Measurements from ENCODE around the gene MYO9A. TPM values are rescaled to one million over a fixed set of nuclear protein-coding genes. Genes with fewer than 3 reads are reported as not detected.

The MYO9A gene
- total RNA-seq, 1 donor from 2014 or later, result 39.2 TPM

DNA sequence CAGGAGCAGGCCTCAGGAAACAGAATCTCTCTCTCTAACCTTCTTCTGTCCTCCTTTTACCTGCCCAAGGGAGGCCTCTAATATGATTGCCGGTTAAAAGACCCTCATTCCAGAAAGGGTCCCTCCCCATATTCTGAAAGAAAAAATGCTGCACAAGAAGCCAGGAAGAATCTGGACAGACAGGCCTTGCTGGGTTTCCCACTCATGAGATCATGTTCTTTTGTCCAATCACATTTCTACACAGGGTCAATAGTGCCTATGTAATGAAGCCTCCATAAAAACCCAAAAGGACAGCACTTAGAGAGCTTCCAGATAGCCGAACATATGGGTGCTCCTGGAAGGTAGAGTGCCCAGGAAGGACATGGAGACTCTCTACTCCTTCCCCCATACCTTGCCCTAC is 146.0 kb downstream of the MYO9A start:
- no peaks in the 10 kb centered on the region for H3K27me3 Mint-ChIP-seq (ENCODE audit: unreplicated experiment)
- no peak for DNase-seq (ENCODE audit: low spot score)
- H3K4me3 Mint-ChIP-seq (ENCODE audit: unreplicated experiment), result no peak overlapping the region
- no peak overlapping the region for H3K27ac Mint-ChIP-seq (ENCODE audit: unreplicated experiment)
- no peaks in the 10 kb centered on the region for H3K4me1 Mint-ChIP-seq (ENCODE audit: unreplicated experiment)
- H3K9me3 Mint-ChIP-seq (ENCODE audit: unreplicated experiment), result no peaks in the 10 kb centered on the region
- TF ChIP-seq, protein P1, sequence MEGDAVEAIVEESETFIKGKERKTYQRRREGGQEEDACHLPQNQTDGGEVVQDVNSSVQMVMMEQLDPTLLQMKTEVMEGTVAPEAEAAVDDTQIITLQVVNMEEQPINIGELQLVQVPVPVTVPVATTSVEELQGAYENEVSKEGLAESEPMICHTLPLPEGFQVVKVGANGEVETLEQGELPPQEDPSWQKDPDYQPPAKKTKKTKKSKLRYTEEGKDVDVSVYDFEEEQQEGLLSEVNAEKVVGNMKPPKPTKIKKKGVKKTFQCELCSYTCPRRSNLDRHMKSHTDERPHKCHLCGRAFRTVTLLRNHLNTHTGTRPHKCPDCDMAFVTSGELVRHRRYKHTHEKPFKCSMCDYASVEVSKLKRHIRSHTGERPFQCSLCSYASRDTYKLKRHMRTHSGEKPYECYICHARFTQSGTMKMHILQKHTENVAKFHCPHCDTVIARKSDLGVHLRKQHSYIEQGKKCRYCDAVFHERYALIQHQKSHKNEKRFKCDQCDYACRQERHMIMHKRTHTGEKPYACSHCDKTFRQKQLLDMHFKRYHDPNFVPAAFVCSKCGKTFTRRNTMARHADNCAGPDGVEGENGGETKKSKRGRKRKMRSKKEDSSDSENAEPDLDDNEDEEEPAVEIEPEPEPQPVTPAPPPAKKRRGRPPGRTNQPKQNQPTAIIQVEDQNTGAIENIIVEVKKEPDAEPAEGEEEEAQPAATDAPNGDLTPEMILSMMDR (IDR thresholded peaks at IDR 0.05; ENCODE audit: unreplicated experiment), result no peak
- no peaks in the 10 kb centered on the region for H3K36me3 Mint-ChIP-seq (ENCODE audit: low read depth, unreplicated experiment)

DNA sequence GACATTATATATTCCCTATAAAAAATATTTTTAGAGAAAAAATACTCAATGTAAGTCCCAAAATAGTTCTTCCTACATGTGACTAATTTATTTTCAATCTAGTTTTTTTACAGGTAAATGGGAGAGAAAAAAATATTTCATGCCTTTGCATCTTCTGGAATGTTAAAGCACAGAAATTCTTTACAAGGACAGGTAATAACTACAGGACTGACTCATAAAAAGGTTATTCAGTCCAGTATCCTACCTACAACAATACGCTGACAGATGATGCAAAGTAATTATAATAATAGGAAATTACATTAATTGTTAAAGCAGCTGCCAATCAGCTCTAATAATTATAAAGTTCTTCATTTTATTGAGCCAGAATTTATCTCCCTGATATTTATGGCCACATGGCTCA is 147.5 kb downstream of the MYO9A start:
- no peak for DNase-seq (ENCODE audit: low spot score)
- H3K36me3 Mint-ChIP-seq (ENCODE audit: low read depth, unreplicated experiment), result no peaks in the 10 kb centered on the region
- no peak overlapping the region for H3K27ac Mint-ChIP-seq (ENCODE audit: unreplicated experiment)
- H3K9me3 Mint-ChIP-seq (ENCODE audit: unreplicated experiment), result no peaks in the 10 kb centered on the region
- no peaks in the 10 kb centered on the region for H3K4me1 Mint-ChIP-seq (ENCODE audit: unreplicated experiment)
- no peaks in the 10 kb centered on the region for H3K27me3 Mint-ChIP-seq (ENCODE audit: unreplicated experiment)
- TF ChIP-seq, protein P1 (IDR thresholded peaks at IDR 0.05; ENCODE audit: unreplicated experiment), result no peak
- no peak overlapping the region for H3K4me3 Mint-ChIP-seq (ENCODE audit: unreplicated experiment)

DNA sequence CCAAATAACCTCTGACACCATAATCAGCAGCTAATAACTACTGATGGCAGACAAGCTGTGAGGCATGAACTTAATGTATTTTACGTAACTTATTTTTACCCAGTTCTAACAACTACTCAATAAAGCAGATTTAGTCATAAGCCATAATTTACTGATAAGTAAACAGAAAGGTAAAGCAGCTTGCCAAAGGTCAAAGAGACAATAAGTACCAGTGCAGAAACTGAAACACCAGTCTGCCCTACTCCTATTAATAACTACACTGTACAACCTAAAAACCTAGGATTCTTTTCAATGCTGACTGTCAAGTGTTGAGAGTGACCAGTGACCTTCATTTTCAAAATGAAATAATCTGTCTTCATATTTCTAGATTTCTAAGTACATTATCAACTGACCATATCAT is 155.4 kb downstream of the MYO9A start:
- TF ChIP-seq, protein P1 (IDR thresholded peaks at IDR 0.05; ENCODE audit: unreplicated experiment), result no peak
- Mint-ChIP-seq H3K9me3 (ENCODE audit: unreplicated experiment) (no peaks in the 10 kb centered on the region), H3K27ac (ENCODE audit: unreplicated experiment) (no peak overlapping the region), H3K36me3 (ENCODE audit: low read depth, unreplicated experiment) (no peaks in the 10 kb centered on the region), H3K27me3 (ENCODE audit: unreplicated experiment) (peaks cover 2% of the 10 kb centered on the region), H3K4me1 (ENCODE audit: unreplicated experiment) (peaks cover 3% of the 10 kb centered on the region), H3K4me3 (ENCODE audit: unreplicated experiment) (no peak overlapping the region)
- no peak for DNase-seq (ENCODE audit: low spot score)

DNA sequence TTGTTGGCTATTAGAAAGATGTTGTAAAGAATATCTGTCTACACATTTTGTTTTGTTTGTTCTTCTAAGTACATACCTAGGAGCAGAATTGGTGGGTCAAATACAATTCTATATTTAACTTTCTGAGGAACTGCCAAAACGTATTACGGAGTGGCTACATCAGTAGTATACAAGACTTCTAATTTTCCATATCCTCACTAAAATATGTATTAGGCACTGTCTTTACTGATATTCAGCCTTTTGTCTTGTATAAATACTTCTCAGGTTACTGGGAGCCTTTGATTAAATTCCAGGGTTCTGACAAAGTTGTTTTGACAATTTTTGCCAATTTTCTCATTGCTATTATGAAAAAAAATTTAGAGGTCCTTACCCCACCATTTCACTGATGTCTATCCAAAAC is 160.9 kb downstream of the MYO9A start:
- no peaks in the 10 kb centered on the region for H3K9me3 Mint-ChIP-seq (ENCODE audit: unreplicated experiment)
- H3K4me3 Mint-ChIP-seq (ENCODE audit: unreplicated experiment), result no peak overlapping the region
- H3K27me3 Mint-ChIP-seq (ENCODE audit: unreplicated experiment), result no peaks in the 10 kb centered on the region
- no peaks in the 10 kb centered on the region for H3K36me3 Mint-ChIP-seq (ENCODE audit: low read depth, unreplicated experiment)
- peaks cover 3% of the 10 kb centered on the region for H3K4me1 Mint-ChIP-seq (ENCODE audit: unreplicated experiment)
- no peak overlapping the region for H3K27ac Mint-ChIP-seq (ENCODE audit: unreplicated experiment)
- DNase-seq (ENCODE audit: low spot score), result no peak
- TF ChIP-seq, protein P1 (IDR thresholded peaks at IDR 0.05; ENCODE audit: unreplicated experiment), result no peak

DNA sequence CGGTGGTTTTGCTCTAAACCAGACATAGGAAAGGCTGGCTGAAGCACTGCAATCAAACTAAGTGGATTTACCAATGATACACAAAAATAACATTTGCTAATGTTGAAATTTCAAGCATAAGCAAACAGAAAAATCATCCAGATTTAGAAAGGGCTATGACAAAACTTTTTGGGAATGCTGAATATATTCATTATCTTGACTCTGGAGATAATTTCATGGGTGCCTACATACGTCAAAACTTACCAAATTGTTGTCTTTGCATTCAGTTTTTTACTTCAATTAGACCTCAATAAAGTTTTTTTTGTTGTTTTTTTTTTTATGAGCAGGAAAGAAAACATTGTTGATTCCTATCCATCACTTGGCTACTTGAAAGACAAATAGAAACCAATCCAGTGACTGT is 166.8 kb downstream of the MYO9A start:
- no peak overlapping the region for H3K4me3 Mint-ChIP-seq (ENCODE audit: unreplicated experiment)
- no peaks in the 10 kb centered on the region for H3K36me3 Mint-ChIP-seq (ENCODE audit: low read depth, unreplicated experiment)
- no peak for DNase-seq (ENCODE audit: low spot score)
- H3K9me3 Mint-ChIP-seq (ENCODE audit: unreplicated experiment), result no peaks in the 10 kb centered on the region
- H3K4me1 Mint-ChIP-seq (ENCODE audit: unreplicated experiment), result no peaks in the 10 kb centered on the region
- no peaks in the 10 kb centered on the region for H3K27me3 Mint-ChIP-seq (ENCODE audit: unreplicated experiment)
- TF ChIP-seq, protein P1 (IDR thresholded peaks at IDR 0.05; ENCODE audit: unreplicated experiment), result no peak
- no peak overlapping the region for H3K27ac Mint-ChIP-seq (ENCODE audit: unreplicated experiment)

All from endothelial cell (in vitro differentiated cells).